Ectodermal cell (in vitro differentiated cells): ENCODE results near the gene UBXN7.

ENCODE experiments used
- H3K27ac ChIP-seq: 2 replicates; pipeline ENCODE4 v1.7.0; 2013; ENCODE audit warnings: mild to moderate bottlenecking, low read depth, low read length; ENCODE audit not compliant: insufficient read depth, poor library complexity, severe bottlenecking
- H3K27me3 ChIP-seq: 2 replicates; pipeline ENCODE4 v1.7.0; 2013; ENCODE audit warnings: mild to moderate bottlenecking, low read length; ENCODE audit not compliant: insufficient read depth, control insufficient read depth, poor library complexity, severe bottlenecking
- H3K36me3 ChIP-seq: one replicate; pipeline ENCODE4 v1.7.0; 2013; ENCODE audit warnings: low read length; ENCODE audit not compliant: control insufficient read depth, insufficient read depth
- H3K4me1 ChIP-seq: one replicate; pipeline ENCODE4 v1.7.0; 2013; ENCODE audit warnings: low read length; ENCODE audit not compliant: control insufficient read depth, insufficient read depth
- H3K4me3 ChIP-seq: 2 replicates; pipeline ENCODE4 v1.7.0; 2013; ENCODE audit warnings: low read depth, low read length, control low read depth; ENCODE audit not compliant: insufficient read depth
- H3K9me3 ChIP-seq: 2 replicates; pipeline ENCODE4 v1.7.0; 2013; ENCODE audit warnings: mild to moderate bottlenecking, low read length, moderate library complexity; ENCODE audit not compliant: control insufficient read depth
- WGBS, 2 experiments: methylation state at CpG; one replicate each; pipeline ENCODE4 v1.1.7; 2013; ENCODE audit warnings: missing lambda C conversion rate in 2 of 2; 5-methylcytosine and 5-hydroxymethylcytosine counted together

Gene UBXN7

GRCh38 chr3:196340466-196340865 is 91.8 kb downstream of the UBXN7 start:
- WGBS, 2 experiments = 93 to 94% methylated on average over 2 of the region's 2 CpGs
- Histone ChIP-seq H3K36me3 (no peaks in the 10 kb centered on the region), H3K4me3 (no peak overlapping the region), H3K4me1 (no peaks in the 10 kb centered on the region), H3K27me3 (no peaks in the 10 kb centered on the region), H3K9me3 (no peaks in the 10 kb centered on the region), H3K27ac (no peak overlapping the region)

DNA sequence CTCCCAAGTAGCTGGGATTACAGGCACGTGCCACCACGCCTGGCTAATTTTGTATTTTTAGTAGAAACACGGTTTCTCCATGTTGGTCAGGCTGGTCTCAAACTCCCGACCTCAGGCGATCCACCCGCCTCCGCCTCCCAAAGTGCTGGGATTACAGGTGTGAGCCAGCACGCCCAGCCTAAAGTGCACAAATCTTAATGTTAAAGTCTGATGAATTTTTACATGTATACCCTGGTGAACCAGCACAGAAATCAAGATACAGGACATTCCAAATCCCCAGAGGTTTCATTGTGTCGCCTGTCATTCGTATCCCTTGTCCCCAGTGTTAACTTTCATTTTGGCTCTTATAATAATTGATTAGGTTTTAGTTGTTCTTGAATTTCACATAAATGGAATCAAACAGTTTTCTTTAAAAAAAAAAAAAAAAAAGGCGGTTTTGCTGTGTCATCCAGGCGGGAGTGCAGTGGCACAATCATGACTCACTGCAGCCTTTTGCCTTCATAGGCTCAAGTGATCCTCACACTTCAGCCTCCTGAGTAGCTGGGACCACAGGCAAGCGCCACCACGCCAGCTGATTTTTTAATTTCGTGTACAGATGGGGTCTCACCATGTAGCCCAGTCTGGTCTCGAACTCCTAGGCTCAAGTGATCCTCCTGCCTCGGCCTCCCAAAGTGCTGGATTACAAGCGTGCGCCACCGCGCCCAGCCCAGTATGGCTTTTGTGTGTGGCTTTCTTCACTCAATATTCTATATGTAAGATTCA is 92.6 kb downstream of the UBXN7 start:
- Histone ChIP-seq H3K27ac (no peak overlapping the region), H3K36me3 (no peaks in the 10 kb centered on the region), H3K4me3 (no peak overlapping the region), H3K9me3 (no peaks in the 10 kb centered on the region), H3K27me3 (no peaks in the 10 kb centered on the region), H3K4me1 (no peaks in the 10 kb centered on the region)
- 91 to 92% methylated on average over 21 of the region's 21 CpGs for WGBS, 2 experiments

- H3K27ac ChIP-seq = no peak overlapping the region
- no peak overlapping the region for H3K4me3 ChIP-seq
- H3K27me3 ChIP-seq = no peaks in the 10 kb centered on the region
- H3K4me1 ChIP-seq = no peaks in the 10 kb centered on the region
- no peaks in the 10 kb centered on the region for H3K9me3 ChIP-seq
- WGBS, 2 experiments = 90 to 93% methylated on average over 6 of the region's 6 CpGs
- H3K36me3 ChIP-seq = no peaks in the 10 kb centered on the region
Measured at GRCh38 chr3:196339044-196339443, 93.2 kb downstream of the UBXN7 start.

- no peak overlapping the region for H3K27ac ChIP-seq
- H3K9me3 ChIP-seq = no peaks in the 10 kb centered on the region
- 94% methylated on average over 17 of the region's 17 CpGs for WGBS, 2 experiments
- H3K4me1 ChIP-seq = no peaks in the 10 kb centered on the region
- H3K27me3 ChIP-seq = no peaks in the 10 kb centered on the region
- no peak overlapping the region for H3K4me3 ChIP-seq
- no peaks in the 10 kb centered on the region for H3K36me3 ChIP-seq
Measured at GRCh38 chr3:196336319-196337145, 95.7 kb downstream of the UBXN7 start.

DNA sequence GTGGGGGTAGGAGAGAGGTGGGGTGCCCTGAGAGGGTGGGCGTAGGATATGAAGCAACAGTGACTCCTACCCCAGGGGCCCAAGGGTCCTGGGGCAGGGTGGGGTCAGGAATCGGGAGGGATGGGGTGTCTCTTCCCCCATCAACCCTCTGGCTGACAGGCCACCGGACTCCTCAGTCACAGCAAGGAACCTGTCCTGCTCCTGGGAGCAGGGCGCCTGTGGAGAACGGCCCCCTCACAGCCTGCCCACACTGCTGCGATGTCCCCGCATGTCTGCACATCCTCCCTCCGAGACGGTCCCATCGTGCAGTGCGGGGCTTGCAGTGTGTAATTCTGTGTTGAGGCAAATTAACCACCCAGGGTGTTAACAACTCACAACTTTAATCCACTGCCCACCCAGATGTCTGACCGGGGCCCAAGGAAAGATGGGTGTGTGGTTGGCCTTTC is 96.7 kb downstream of the UBXN7 start:
- WGBS, 2 experiments = 86% methylated on average over 12 of the region's 12 CpGs
- Histone ChIP-seq H3K4me3 (no peak overlapping the region), H3K36me3 (no peaks in the 10 kb centered on the region), H3K27ac (no peak overlapping the region), H3K9me3 (no peaks in the 10 kb centered on the region), H3K27me3 (no peaks in the 10 kb centered on the region), H3K4me1 (no peaks in the 10 kb centered on the region)

GRCh38 chr3:196334982-196335381 is 97.2 kb downstream of the UBXN7 start:
- Histone ChIP-seq H3K4me1 (no peaks in the 10 kb centered on the region), H3K27ac (no peak overlapping the region), H3K9me3 (no peaks in the 10 kb centered on the region), H3K27me3 (no peaks in the 10 kb centered on the region), H3K36me3 (no peaks in the 10 kb centered on the region), H3K4me3 (no peak overlapping the region)
- WGBS, 2 experiments = 78 to 81% methylated on average over 1 of the region's 1 CpG

DNA sequence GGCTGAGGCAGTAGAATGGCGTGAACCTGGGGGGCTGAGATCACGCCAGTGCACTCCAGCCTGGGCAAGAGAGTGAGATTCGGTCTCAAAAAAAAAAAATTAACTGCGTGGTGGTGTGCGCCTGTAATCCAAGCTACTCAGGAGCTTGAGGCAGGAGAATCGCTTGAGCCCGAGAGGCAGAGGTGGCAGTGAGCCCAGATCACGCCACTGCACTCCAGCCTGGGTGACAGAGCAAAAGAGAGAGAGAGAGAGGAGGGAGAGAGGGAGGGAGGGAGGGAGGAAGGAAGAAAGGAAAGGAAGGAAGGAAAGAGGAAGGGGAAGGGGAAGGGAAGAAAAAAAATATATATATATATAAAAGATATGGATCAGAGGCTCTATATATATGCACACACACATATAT is 100.1 kb downstream of the UBXN7 start:
- Histone ChIP-seq H3K4me1 (no peaks in the 10 kb centered on the region), H3K36me3 (no peaks in the 10 kb centered on the region)
- WGBS, 2 experiments = 91 to 95% methylated on average over 8 of the region's 8 CpGs

GRCh38 chr3:196327405-196327804 is 104.8 kb downstream of the UBXN7 start:
- WGBS, 2 experiments = 61 to 65% methylated on average over 6 of the region's 6 CpGs
- no peak overlapping the region for H3K27ac ChIP-seq

More for the DNA sequence above, 100.1 kb downstream of the UBXN7 start:
- Histone ChIP-seq H3K27me3 (no peaks in the 10 kb centered on the region), H3K9me3 (no peaks in the 10 kb centered on the region), H3K4me3 (no peak overlapping the region), H3K27ac (no peak overlapping the region)

DNA sequence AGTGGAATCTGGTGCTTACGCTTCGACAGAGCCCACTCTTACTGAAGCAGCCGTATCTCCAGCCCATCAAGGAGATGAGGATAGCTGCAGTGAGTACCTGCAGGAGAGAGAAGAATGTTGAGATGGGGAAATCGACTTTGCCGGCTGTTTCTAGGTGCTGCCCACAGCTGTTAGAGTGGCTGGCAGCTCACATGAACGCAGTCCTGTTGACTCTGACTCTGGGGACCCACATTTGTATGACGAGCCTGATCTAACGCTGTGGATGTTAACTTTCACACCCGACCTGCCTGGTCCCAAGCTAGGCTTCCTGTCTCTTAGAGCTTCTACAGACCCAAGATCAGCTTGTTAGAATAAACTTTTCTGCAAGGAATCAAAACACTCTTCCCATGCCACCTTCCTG is 105.3 kb downstream of the UBXN7 start:
- H3K9me3 ChIP-seq = no peaks in the 10 kb centered on the region
- WGBS, 2 experiments = 78 to 80% methylated on average over 9 of the region's 9 CpGs
- H3K4me3 ChIP-seq = no peak overlapping the region
- H3K4me1 ChIP-seq = no peaks in the 10 kb centered on the region
- H3K36me3 ChIP-seq = no peaks in the 10 kb centered on the region
- no peak overlapping the region for H3K27ac ChIP-seq
- H3K27me3 ChIP-seq = no peaks in the 10 kb centered on the region

More at GRCh38 chr3:196327405-196327804, 104.8 kb downstream of the UBXN7 start:
- H3K27me3 ChIP-seq = no peaks in the 10 kb centered on the region
- H3K4me3 ChIP-seq = no peak overlapping the region
- H3K9me3 ChIP-seq = no peaks in the 10 kb centered on the region
- no peaks in the 10 kb centered on the region for H3K4me1 ChIP-seq
- H3K36me3 ChIP-seq = no peaks in the 10 kb centered on the region

DNA sequence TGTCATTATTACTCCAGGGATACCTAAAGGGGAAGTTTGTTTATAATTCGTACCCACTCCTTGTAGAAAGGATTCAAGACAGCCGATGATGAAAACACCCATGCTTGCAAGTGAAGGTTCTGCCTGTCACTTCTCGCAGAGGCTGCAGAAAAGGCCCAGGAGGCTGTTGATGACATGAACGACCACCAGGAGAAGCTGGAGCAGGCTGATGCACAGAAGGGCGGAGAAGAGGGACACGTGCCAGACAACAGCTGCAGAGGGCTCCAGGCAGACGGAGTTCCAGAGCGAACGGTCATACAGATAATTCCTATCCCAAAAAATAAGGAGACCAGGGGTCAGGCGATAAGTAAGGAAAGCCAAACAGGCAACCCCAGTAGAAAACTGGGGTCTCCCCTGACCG is 108.5 kb downstream of the UBXN7 start:
- Histone ChIP-seq H3K27ac (no peak overlapping the region), H3K27me3 (no peaks in the 10 kb centered on the region), H3K4me1 (no peaks in the 10 kb centered on the region), H3K4me3 (no peak overlapping the region), H3K36me3 (no peaks in the 10 kb centered on the region), H3K9me3 (no peaks in the 10 kb centered on the region)
- WGBS, 2 experiments = 81% methylated on average over 11 of the region's 11 CpGs
